ENCODE results near the gene NPAT. TPM values are rescaled to one million over a fixed set of nuclear protein-coding genes. Genes with fewer than 3 reads are reported as not detected.
A peak's percentile ranks its signal among the peaks of the same experiment; 100 is the strongest.

Gene NPAT
- total RNA-seq, 2 experiments from 2014 or later: 25.4 to 28.9 TPM

GRCh38 chr11:108235633-108236032 is 13.2 kb upstream of the NPAT start:
- POLR2A ChIA-PET: interaction anchor here (0.7 to 8.7 kb wide), 4 partner anchors 10 to 24 kb away, joined by 3 to 773 read pairs (median 42); partner anchors contain the start of genes ATM and NPAT
- H3K9me3 ChIP-seq (ENCODE audit: control insufficient read depth in 1 of 2, insufficient read depth in 1 of 2, low read length in 2 of 2): no peaks in the 10 kb centered on the region
- DNase-seq (peak in 1 of 14 experiments; percentile 47), ATAC-seq (ENCODE audit: poor library complexity) (no peak)
- H3K27ac ChIP-seq (ENCODE audit: low read depth in 1 of 2, low read length in 2 of 2): peak overlapping the region; percentile 64 to 95
- peaks cover 70% of the 10 kb centered on the region for H3K4me1 ChIP-seq (ENCODE audit: insufficient read depth, low read length)
- intact Hi-C loops (cut with DNase I, micrococcal nuclease): loop anchor here in 1 of 2 experiments (1.0 to 2.0 kb wide), 2 partner anchors 12 to 17 kb away; partner anchors contain the start of gene ATM
- H3K27ac Mint-ChIP-seq: no peak overlapping the region
- peaks cover 64% of the 10 kb centered on the region for H3K36me3 ChIP-seq (ENCODE audit: insufficient read depth, low read length)
- H3K4me1 Mint-ChIP-seq (ENCODE audit: low read depth): peaks cover 79% of the 10 kb centered on the region
- CTCF ChIA-PET: interaction anchor here (4.5 kb wide), 1 partner anchor 12 kb away, joined by 65 read pairs; the partner anchor contains the start of genes ATM and NPAT
- no peaks in the 10 kb centered on the region for H3K27me3 Mint-ChIP-seq
- no peak for TF ChIP-seq CTCF (IDR thresholded peaks at IDR 0.05)
- no peaks in the 10 kb centered on the region for H3K27me3 ChIP-seq (ENCODE audit: control insufficient read depth in 1 of 2, insufficient read depth in 2 of 2, low read length in 2 of 2)
- no peaks in the 10 kb centered on the region for H3K9me3 Mint-ChIP-seq
- peaks cover 79% of the 10 kb centered on the region for H3K36me3 Mint-ChIP-seq (ENCODE audit: low read depth)
- H3K4me3 Mint-ChIP-seq: peak overlapping the region; percentile 72
- H3K4me3 ChIP-seq (ENCODE audit: low read length): no peak overlapping the region

GRCh38 chr11:108235192-108235591 is 12.8 kb upstream of the NPAT start:
- Mint-ChIP-seq H3K9me3 (no peaks in the 10 kb centered on the region), H3K27me3 (no peaks in the 10 kb centered on the region), H3K4me1 (ENCODE audit: low read depth) (peaks cover 79% of the 10 kb centered on the region), H3K27ac (no peak overlapping the region), H3K4me3 (no peak overlapping the region), H3K36me3 (ENCODE audit: low read depth) (peaks cover 79% of the 10 kb centered on the region)
- intact Hi-C loops (cut with DNase I, micrococcal nuclease): no loop called here
- CTCF ChIA-PET: interaction anchor here (4.5 kb wide), 1 partner anchor 11 kb away, joined by 65 read pairs; the partner anchor contains the start of genes ATM and NPAT
- H3K27me3 ChIP-seq (ENCODE audit: control insufficient read depth in 1 of 2, insufficient read depth in 2 of 2, low read length in 2 of 2): no peaks in the 10 kb centered on the region
- peaks cover 71% of the 10 kb centered on the region for H3K4me1 ChIP-seq (ENCODE audit: insufficient read depth, low read length)
- peaks cover 64% of the 10 kb centered on the region for H3K36me3 ChIP-seq (ENCODE audit: insufficient read depth, low read length)
- POLR2A ChIA-PET: interaction anchor here (0.7 to 8.7 kb wide), 6 partner anchors 9 to 25 kb away, joined by 3 to 773 read pairs (median 17); partner anchors contain the start of genes ATM and NPAT
- no peak for TF ChIP-seq CTCF (IDR thresholded peaks at IDR 0.05)
- no peak overlapping the region for H3K4me3 ChIP-seq (ENCODE audit: low read length)
- ATAC-seq (ENCODE audit: poor library complexity) (no peak), DNase-seq (no peak)
- H3K27ac ChIP-seq (ENCODE audit: low read depth in 1 of 2, low read length in 2 of 2): peak overlapping the region; percentile 64 to 95
- no peaks in the 10 kb centered on the region for H3K9me3 ChIP-seq (ENCODE audit: control insufficient read depth in 1 of 2, insufficient read depth in 1 of 2, low read length in 2 of 2)

GRCh38 chr11:108233277-108233945 is 11.0 kb upstream of the NPAT start:
- intact Hi-C loops (cut with DNase I, micrococcal nuclease): no loop called here
- peak overlapping the region; percentile 39 to 53 for H3K27ac ChIP-seq (ENCODE audit: low read depth in 1 of 2, low read length in 2 of 2)
- Mint-ChIP-seq H3K36me3 (ENCODE audit: low read depth) (peaks cover 82% of the 10 kb centered on the region), H3K9me3 (no peaks in the 10 kb centered on the region), H3K4me1 (ENCODE audit: low read depth) (peaks cover 80% of the 10 kb centered on the region), H3K27ac (no peak overlapping the region), H3K4me3 (peak overlapping the region; percentile 52), H3K27me3 (no peaks in the 10 kb centered on the region)
- peaks cover 76% of the 10 kb centered on the region for H3K36me3 ChIP-seq (ENCODE audit: insufficient read depth, low read length)
- H3K4me3 ChIP-seq (ENCODE audit: low read length): no peak overlapping the region
- TF ChIP-seq CTCF (IDR thresholded peaks at IDR 0.05): no peak
- peaks cover 66% of the 10 kb centered on the region for H3K4me1 ChIP-seq (ENCODE audit: insufficient read depth, low read length)
- DNase-seq (no peak), ATAC-seq (ENCODE audit: poor library complexity) (no peak)
- H3K27me3 ChIP-seq (ENCODE audit: control insufficient read depth in 1 of 2, insufficient read depth in 2 of 2, low read length in 2 of 2): no peaks in the 10 kb centered on the region
- ChIA-PET POLR2A (interaction anchor here (0.9 to 2.0 kb wide), 4 partner anchors 8 to 23 kb away, joined by 3 to 13 read pairs (median 6); partner anchors contain the start of genes ATM and NPAT), CTCF (interaction anchor here (1.4 kb wide), 1 partner anchor 10 kb away, joined by 4 read pairs; the partner anchor contains the start of gene ATM)
- H3K9me3 ChIP-seq (ENCODE audit: control insufficient read depth in 1 of 2, insufficient read depth in 1 of 2, low read length in 2 of 2): no peaks in the 10 kb centered on the region

All from CD4-positive, alpha-beta T cell (primary cell).